ENCODE measurements around the gene TBX10. TPM values are rescaled to one million over a fixed set of nuclear protein-coding genes. Genes with fewer than 3 reads are reported as not detected.

The TBX10 gene
- total RNA-seq, 1 experiment from 2014 or later = not detected

DNA sequence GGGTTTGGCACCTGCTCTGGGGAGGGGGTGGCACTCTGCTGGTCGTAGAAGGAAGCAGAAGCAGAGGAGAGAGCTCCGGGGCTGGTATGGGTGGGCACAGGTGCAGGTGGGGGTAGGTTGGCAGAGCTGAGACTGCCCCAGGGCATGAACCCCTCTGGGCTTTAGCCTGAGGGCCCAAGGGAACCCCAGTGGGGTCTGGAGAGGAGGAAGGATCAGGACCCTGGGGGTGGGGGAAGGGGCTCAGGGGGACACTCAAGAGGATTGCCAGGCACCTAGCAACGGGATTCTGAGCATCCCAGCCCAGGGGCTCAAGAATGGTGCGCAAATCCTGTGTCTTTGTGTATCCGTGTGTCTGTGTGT lies 28.6 kb upstream of the TBX10 start:
- no peak overlapping the region for H2AFZ ChIP-seq (ENCODE audit: low read length)
- H3K14ac ChIP-seq (ENCODE audit: insufficient read depth, low read length) = no peak overlapping the region
- H4K5ac ChIP-seq (ENCODE audit: insufficient read length, low read depth, low read length) = no peak overlapping the region
- no peak for DNase-seq
- H3K79me1 ChIP-seq (ENCODE audit: insufficient read depth, low read depth, low read length, poor library complexity, severe bottlenecking) = no peaks in the 10 kb centered on the region
- Mint-ChIP-seq H3K27me3 (ENCODE audit: low read depth) (peaks cover 6% of the 10 kb centered on the region), H3K9me3 (no peaks in the 10 kb centered on the region), H3K36me3 (ENCODE audit: insufficient read depth in 1 of 3, low read depth in 3 of 3) (no peaks in the 10 kb centered on the region), H3K4me1 (no peaks in the 10 kb centered on the region), H3K27ac (no peak overlapping the region), H3K4me3 (no peak overlapping the region)
- H3K18ac ChIP-seq (ENCODE audit: insufficient read length, low read depth, low read length) = no peak overlapping the region
- no peak overlapping the region for H3K27ac ChIP-seq (ENCODE audit: insufficient read length, low read depth, low read length)
- H3T11ph ChIP-seq (ENCODE audit: low read length) = no peak overlapping the region
- H2BK5ac ChIP-seq (ENCODE audit: insufficient read length, low read length) = no peak overlapping the region
- H3K79me2 ChIP-seq (ENCODE audit: insufficient read depth, low read length) = no peaks in the 10 kb centered on the region
- TF ChIP-seq, protein P1, sequence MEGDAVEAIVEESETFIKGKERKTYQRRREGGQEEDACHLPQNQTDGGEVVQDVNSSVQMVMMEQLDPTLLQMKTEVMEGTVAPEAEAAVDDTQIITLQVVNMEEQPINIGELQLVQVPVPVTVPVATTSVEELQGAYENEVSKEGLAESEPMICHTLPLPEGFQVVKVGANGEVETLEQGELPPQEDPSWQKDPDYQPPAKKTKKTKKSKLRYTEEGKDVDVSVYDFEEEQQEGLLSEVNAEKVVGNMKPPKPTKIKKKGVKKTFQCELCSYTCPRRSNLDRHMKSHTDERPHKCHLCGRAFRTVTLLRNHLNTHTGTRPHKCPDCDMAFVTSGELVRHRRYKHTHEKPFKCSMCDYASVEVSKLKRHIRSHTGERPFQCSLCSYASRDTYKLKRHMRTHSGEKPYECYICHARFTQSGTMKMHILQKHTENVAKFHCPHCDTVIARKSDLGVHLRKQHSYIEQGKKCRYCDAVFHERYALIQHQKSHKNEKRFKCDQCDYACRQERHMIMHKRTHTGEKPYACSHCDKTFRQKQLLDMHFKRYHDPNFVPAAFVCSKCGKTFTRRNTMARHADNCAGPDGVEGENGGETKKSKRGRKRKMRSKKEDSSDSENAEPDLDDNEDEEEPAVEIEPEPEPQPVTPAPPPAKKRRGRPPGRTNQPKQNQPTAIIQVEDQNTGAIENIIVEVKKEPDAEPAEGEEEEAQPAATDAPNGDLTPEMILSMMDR (conservative IDR thresholded peaks at IDR 0.05) = no peak
- no peaks in the 10 kb centered on the region for H3K9me3 ChIP-seq (ENCODE audit: control insufficient read depth, low read depth, low read length)
- H2BK12ac ChIP-seq (ENCODE audit: insufficient read length, low read depth, low read length) = no peak overlapping the region
- no peak overlapping the region for H3K9ac ChIP-seq (ENCODE audit: extremely low read depth, insufficient read length, low read length)
- no peak overlapping the region for H3K23ac ChIP-seq (ENCODE audit: insufficient read length, low read depth, low read length)
- H4K91ac ChIP-seq (ENCODE audit: insufficient read length, low read depth, low read length) = no peak overlapping the region
- H3K23me2 ChIP-seq (ENCODE audit: insufficient read length, low read depth, low read length, poor library complexity, severe bottlenecking) = no peaks in the 10 kb centered on the region
- H4K20me1 ChIP-seq (ENCODE audit: control insufficient read depth, insufficient read depth, insufficient read length) = no peaks in the 10 kb centered on the region
- no peaks in the 10 kb centered on the region for H3K4me1 ChIP-seq (ENCODE audit: insufficient read depth, low read length)
- no CpG with 5 or more reads among the region's 5 CpGs for WGBS (ENCODE audit: extremely low coverage, insufficient read length, low lambda C conversion rate)
- H2BK120ac ChIP-seq (ENCODE audit: low read depth, low read length, poor library complexity, severe bottlenecking) = no peak overlapping the region
- H2AK5ac ChIP-seq (ENCODE audit: insufficient read length, low read length) = no peak overlapping the region
- no peak overlapping the region for H3K4me2 ChIP-seq (ENCODE audit: insufficient read depth, insufficient read length, low read length)
- no peaks in the 10 kb centered on the region for H3K27me3 ChIP-seq (ENCODE audit: insufficient read depth, low read length)
- H3K56ac ChIP-seq (ENCODE audit: insufficient read length, low read depth, low read length) = no peak overlapping the region
- H2BK15ac ChIP-seq (ENCODE audit: low read depth, low read length) = no peak overlapping the region
- no peak overlapping the region for H4K8ac ChIP-seq (replicated peaks; ENCODE audit: insufficient read length, low read depth, low read length)
- no peak overlapping the region for H3K4ac ChIP-seq (ENCODE audit: low read depth, low read length)
- no peak overlapping the region for H2BK20ac ChIP-seq (ENCODE audit: low read depth, low read length, poor library complexity, severe bottlenecking)

Data from H9 (cell line).